H9 (cell line): ENCODE data around the gene SLC44A2. TPM values are rescaled to one million over a fixed set of nuclear protein-coding genes. Genes with fewer than 3 reads are reported as not detected.
A peak's percentile ranks its signal among the peaks of the same experiment; 100 is the strongest.

Source experiments
- DNase-seq: peaks from one replicate; pipeline ENCODE4 v3.0.0-alpha.2; 2017
- H2AFZ ChIP-seq: one replicate; pipeline ENCODE4 v1.6.1; 2013; ENCODE audit warnings: mild to moderate bottlenecking, low read length, control low read depth, moderate library complexity
- H2AK5ac ChIP-seq: 2 replicates; pipeline ENCODE4 v1.6.1; 2013; ENCODE audit warnings: low read length, control low read depth, mixed read lengths; ENCODE audit not compliant: insufficient read length
- H2BK120ac ChIP-seq: one replicate; pipeline ENCODE4 v1.6.1; 2013; ENCODE audit warnings: low read depth, mild to moderate bottlenecking, low read length, control low read depth, inconsistent platforms; ENCODE audit not compliant: poor library complexity, severe bottlenecking
- H2BK12ac ChIP-seq: 2 replicates; pipeline ENCODE4 v1.6.1; 2013; ENCODE audit warnings: low read length, control low read depth, mixed read lengths, low read depth; ENCODE audit not compliant: insufficient read length
- H2BK15ac ChIP-seq: 2 replicates; pipeline ENCODE4 v1.6.1; 2013; ENCODE audit warnings: low read depth, low read length, control low read depth
- H2BK20ac ChIP-seq: one replicate; pipeline ENCODE4 v1.6.1; 2013; ENCODE audit warnings: low read depth, mild to moderate bottlenecking, low read length, control low read depth, inconsistent platforms; ENCODE audit not compliant: poor library complexity, severe bottlenecking
- H2BK5ac ChIP-seq: 2 replicates; pipeline ENCODE4 v1.6.1; 2013; ENCODE audit warnings: low read length, control low read depth, mixed read lengths; ENCODE audit not compliant: insufficient read length
- H3K14ac ChIP-seq: 2 replicates; pipeline ENCODE4 v1.6.1; 2013; ENCODE audit warnings: low read length, control low read depth; ENCODE audit not compliant: insufficient read depth
- H3K18ac ChIP-seq: 2 replicates; pipeline ENCODE4 v1.6.1; 2013; ENCODE audit warnings: low read depth, mild to moderate bottlenecking, mixed read lengths, low read length, control low read depth; ENCODE audit not compliant: insufficient read length
- H3K23ac ChIP-seq: 2 replicates; pipeline ENCODE4 v1.6.1; 2013; ENCODE audit warnings: low read length, control low read depth, mixed read lengths, low read depth; ENCODE audit not compliant: insufficient read length
- H3K23me2 ChIP-seq: 2 replicates; pipeline ENCODE4 v1.6.1; 2013; ENCODE audit warnings: low read depth, mild to moderate bottlenecking, mixed read lengths, low read length, control low read depth; ENCODE audit not compliant: insufficient read length, poor library complexity, severe bottlenecking
- H3K27ac ChIP-seq: 2 replicates; pipeline ENCODE4 v1.5.1; 2013; ENCODE audit warnings: low read length, control low read depth, mixed read lengths, low read depth; ENCODE audit not compliant: insufficient read length
- H3K27me3 ChIP-seq: 2 replicates; pipeline ENCODE4 v1.6.1; 2013; ENCODE audit warnings: low read length, control low read depth, inconsistent platforms; ENCODE audit not compliant: insufficient read depth
- H3K4ac ChIP-seq: 2 replicates; pipeline ENCODE4 v1.6.1; 2013; ENCODE audit warnings: low read depth, mild to moderate bottlenecking, control low read depth, inconsistent platforms, low read length, moderate library complexity
- H3K4me1 ChIP-seq: 2 replicates; pipeline ENCODE4 v1.6.1; 2013; ENCODE audit warnings: low read length, control low read depth, inconsistent platforms; ENCODE audit not compliant: insufficient read depth
- H3K4me2 ChIP-seq: 2 replicates; pipeline ENCODE4 v1.6.1; 2013; ENCODE audit warnings: low read length, control low read depth, mixed read lengths; ENCODE audit not compliant: insufficient read length, insufficient read depth
- H3K56ac ChIP-seq: 2 replicates; pipeline ENCODE4 v1.6.1; 2013; ENCODE audit warnings: low read depth, mild to moderate bottlenecking, mixed read lengths, low read length, control low read depth; ENCODE audit not compliant: insufficient read length
- H3K79me1 ChIP-seq: 2 replicates; pipeline ENCODE4 v1.6.1; 2013; ENCODE audit warnings: low read depth, mild to moderate bottlenecking, moderate library complexity, low read length, control low read depth, inconsistent platforms; ENCODE audit not compliant: insufficient read depth, poor library complexity, severe bottlenecking
- H3K79me2 ChIP-seq: 2 replicates; pipeline ENCODE4 v1.6.1; 2013; ENCODE audit warnings: low read length, control low read depth, inconsistent platforms; ENCODE audit not compliant: insufficient read depth
- H3K9ac ChIP-seq: 2 replicates; pipeline ENCODE4 v1.6.1; 2013; ENCODE audit warnings: low read length, control low read depth, mixed read lengths; ENCODE audit not compliant: insufficient read length; ENCODE audit errors: extremely low read depth
- H3K9me3 ChIP-seq: one replicate; pipeline ENCODE4 v1.6.1; 2013; ENCODE audit warnings: low read depth, low read length, inconsistent platforms; ENCODE audit not compliant: control insufficient read depth
- H3T11ph ChIP-seq: one replicate; pipeline ENCODE4 v1.6.1; 2013; ENCODE audit warnings: mild to moderate bottlenecking, low read length, control low read depth, inconsistent platforms
- H4K20me1 ChIP-seq: one replicate; pipeline ENCODE4 v1.6.1; 2013; ENCODE audit not compliant: control insufficient read depth, insufficient read length, insufficient read depth
- H4K5ac ChIP-seq: 2 replicates; pipeline ENCODE4 v1.6.1; 2013; ENCODE audit warnings: low read depth, mild to moderate bottlenecking, mixed read lengths, low read length, control low read depth; ENCODE audit not compliant: insufficient read length
- H4K8ac ChIP-seq: replicated peaks from 2 replicates; pipeline ENCODE4 v1.6.1; 2013; ENCODE audit warnings: low read length, control low read depth, mixed read lengths, low read depth; ENCODE audit not compliant: insufficient read length
- H4K91ac ChIP-seq: 2 replicates; pipeline ENCODE4 v1.6.1; 2013; ENCODE audit warnings: low read depth, mild to moderate bottlenecking, moderate library complexity, mixed read lengths, low read length, control low read depth; ENCODE audit not compliant: insufficient read length
- H3K27ac Mint-ChIP-seq, 3 experiments: 2 replicates in 2 of 3; 3 replicates in 1 of 3; pipeline ENCODE4 v1.8.0; 2020 to 2021; ENCODE audit warnings: mixed read lengths in 3 of 3, mild to moderate bottlenecking in 1 of 3, moderate library complexity in 1 of 3
- H3K27me3 Mint-ChIP-seq: 2 replicates; pipeline ENCODE4 v1.8.0; 2021; ENCODE audit warnings: low read depth, mild to moderate bottlenecking, moderate library complexity, mixed read lengths
- H3K36me3 Mint-ChIP-seq, 3 experiments: 2 replicates in 2 of 3; 3 replicates in 1 of 3; pipeline ENCODE4 v1.8.0; 2020 to 2021; ENCODE audit warnings: low read depth in 3 of 3, mixed read lengths in 3 of 3; ENCODE audit not compliant: insufficient read depth in 1 of 3
- H3K4me1 Mint-ChIP-seq, 2 experiments: 2 replicates each; pipeline ENCODE4 v1.8.0; 2020; ENCODE audit warnings: mixed read lengths in 2 of 2
- H3K4me3 Mint-ChIP-seq, 2 experiments: 2 replicates in 1 of 2; 3 replicates in 1 of 2; pipeline ENCODE4 v1.8.0; 2020 to 2021; ENCODE audit warnings: mild to moderate bottlenecking in 2 of 2, mixed read lengths in 2 of 2, moderate library complexity in 1 of 2
- H3K9me3 Mint-ChIP-seq, 2 experiments: 2 replicates in 1 of 2; 3 replicates in 1 of 2; pipeline ENCODE4 v1.8.0; 2020; ENCODE audit warnings: mild to moderate bottlenecking in 2 of 2, mixed read lengths in 2 of 2, moderate library complexity in 1 of 2
- WGBS: extraction: QIAGEN DNeasy Blood & Tissue Kit; methylation state at CpG from one replicate; pipeline ENCODE4 v1.1.7; 2013; ENCODE audit warnings: missing lambda C conversion rate, low lambda C conversion rate, mixed read lengths; ENCODE audit not compliant: insufficient read length; ENCODE audit errors: extremely low coverage; 5-methylcytosine and 5-hydroxymethylcytosine counted together
- total RNA-seq: library from RNA; stranded (reverse); gene quantifications from 2 replicates; pipeline ENCODE4 v1.2.1, GENCODE V29; 2021
- TF ChIP-seq, protein P1 (sequence below): fragments of 200-600 bp; sonication (generic); conservative IDR thresholded peaks from 3 replicates; pipeline ENCODE4 v1.8.0; 2021; ENCODE audit warnings: antibody characterized with exemption, mild to moderate bottlenecking

The SLC44A2 gene
- total RNA-seq, 1 experiment from 2014 or later: 121 TPM

DNA sequence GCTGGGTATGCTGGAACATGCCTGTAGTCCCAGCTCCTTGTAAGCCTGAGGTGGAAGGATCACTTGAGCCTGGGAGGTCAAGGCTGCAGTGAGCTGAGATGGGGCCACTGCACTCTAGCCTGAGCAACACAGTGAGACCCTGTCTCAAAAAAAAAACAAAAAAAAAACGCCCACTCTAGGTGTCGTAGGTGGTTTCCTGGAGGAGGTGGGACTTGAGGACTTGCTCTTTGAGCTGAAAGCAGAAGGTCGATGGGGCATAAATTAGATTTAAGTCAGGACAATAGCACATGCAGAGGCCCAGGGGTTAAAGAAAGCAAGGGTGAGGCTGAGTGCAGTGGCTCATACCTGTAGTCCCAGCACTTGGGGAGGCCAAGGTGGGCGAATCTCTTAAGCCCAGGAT, 15.9 kb downstream of the SLC44A2 start:
- Histone ChIP-seq H3K4me2 (no peak overlapping the region), H3K79me1 (no peaks in the 10 kb centered on the region), H3K4ac (no peak overlapping the region), H3K56ac (no peak overlapping the region), H3K27ac (no peak overlapping the region), H2BK20ac (no peak overlapping the region), H2BK120ac (no peak overlapping the region), H3T11ph (no peak overlapping the region), H2BK15ac (no peak overlapping the region), H2BK12ac (no peak overlapping the region), H4K20me1 (no peaks in the 10 kb centered on the region), H2BK5ac (no peak overlapping the region), H3K9me3 (no peaks in the 10 kb centered on the region), H3K4me1 (peaks cover 3% of the 10 kb centered on the region; the same call in 1 of the 2 replicates), H3K23me2 (no peaks in the 10 kb centered on the region), H2AFZ (no peak overlapping the region), H3K14ac (no peak overlapping the region), H3K27me3 (no peaks in the 10 kb centered on the region), H4K91ac (no peak overlapping the region), H3K18ac (no peak overlapping the region), H3K79me2 (no peaks in the 10 kb centered on the region), H4K5ac (no peak overlapping the region), H4K8ac (no peak overlapping the region), H3K9ac (no peak overlapping the region), H2AK5ac (no peak overlapping the region), H3K23ac (no peak overlapping the region)
- DNase-seq: no peak
- Mint-ChIP-seq H3K27me3 (no peaks in the 10 kb centered on the region), H3K4me1 (peaks cover 31 to 37% of the 10 kb centered on the region in 2 experiments), H3K27ac (peak overlapping the region; percentile 39 to 83 (median 65); a peak in 2 of 7 replicates), H3K9me3 (no peaks in the 10 kb centered on the region), H3K4me3 (peak overlapping the region in 1 of 2 experiments; percentile 46; a peak in 1 of 5 replicates), H3K36me3 (peaks cover 31 to 72% (median 63%) of the 10 kb centered on the region in 3 experiments; a peak in 6 of 7 replicates)
- TF ChIP-seq, protein P1, sequence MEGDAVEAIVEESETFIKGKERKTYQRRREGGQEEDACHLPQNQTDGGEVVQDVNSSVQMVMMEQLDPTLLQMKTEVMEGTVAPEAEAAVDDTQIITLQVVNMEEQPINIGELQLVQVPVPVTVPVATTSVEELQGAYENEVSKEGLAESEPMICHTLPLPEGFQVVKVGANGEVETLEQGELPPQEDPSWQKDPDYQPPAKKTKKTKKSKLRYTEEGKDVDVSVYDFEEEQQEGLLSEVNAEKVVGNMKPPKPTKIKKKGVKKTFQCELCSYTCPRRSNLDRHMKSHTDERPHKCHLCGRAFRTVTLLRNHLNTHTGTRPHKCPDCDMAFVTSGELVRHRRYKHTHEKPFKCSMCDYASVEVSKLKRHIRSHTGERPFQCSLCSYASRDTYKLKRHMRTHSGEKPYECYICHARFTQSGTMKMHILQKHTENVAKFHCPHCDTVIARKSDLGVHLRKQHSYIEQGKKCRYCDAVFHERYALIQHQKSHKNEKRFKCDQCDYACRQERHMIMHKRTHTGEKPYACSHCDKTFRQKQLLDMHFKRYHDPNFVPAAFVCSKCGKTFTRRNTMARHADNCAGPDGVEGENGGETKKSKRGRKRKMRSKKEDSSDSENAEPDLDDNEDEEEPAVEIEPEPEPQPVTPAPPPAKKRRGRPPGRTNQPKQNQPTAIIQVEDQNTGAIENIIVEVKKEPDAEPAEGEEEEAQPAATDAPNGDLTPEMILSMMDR: no peak
- no CpG with 5 or more reads among the region's 4 CpGs for WGBS
